ENCODE measurements around the gene ANKZF1.

Gene ANKZF1

GRCh38 chr2:219214141-219214540, 15.5 kb upstream of the ANKZF1 start:
- no peak overlapping the region for H3K27ac Mint-ChIP-seq
- no peak for DNase-seq (ENCODE audit: low spot score)
- H3K4me3 Mint-ChIP-seq: no peak overlapping the region
- H3K4me1 Mint-ChIP-seq (ENCODE audit: low read depth): peaks cover 31% of the 10 kb centered on the region
- no peaks in the 10 kb centered on the region for H3K27me3 Mint-ChIP-seq (ENCODE audit: low read depth)
- H3K36me3 Mint-ChIP-seq (ENCODE audit: low read depth): peaks cover 37% of the 10 kb centered on the region
- no peaks in the 10 kb centered on the region for H3K9me3 Mint-ChIP-seq

GRCh38 chr2:219214786-219215185, 14.8 kb upstream of the ANKZF1 start:
- Mint-ChIP-seq H3K36me3 (ENCODE audit: low read depth) (peaks cover 38% of the 10 kb centered on the region), H3K9me3 (no peaks in the 10 kb centered on the region), H3K27me3 (ENCODE audit: low read depth) (no peaks in the 10 kb centered on the region), H3K27ac (peak overlapping the region; percentile 45), H3K4me3 (no peak overlapping the region), H3K4me1 (ENCODE audit: low read depth) (peaks cover 28% of the 10 kb centered on the region)
- no peak for DNase-seq (ENCODE audit: low spot score)

DNA sequence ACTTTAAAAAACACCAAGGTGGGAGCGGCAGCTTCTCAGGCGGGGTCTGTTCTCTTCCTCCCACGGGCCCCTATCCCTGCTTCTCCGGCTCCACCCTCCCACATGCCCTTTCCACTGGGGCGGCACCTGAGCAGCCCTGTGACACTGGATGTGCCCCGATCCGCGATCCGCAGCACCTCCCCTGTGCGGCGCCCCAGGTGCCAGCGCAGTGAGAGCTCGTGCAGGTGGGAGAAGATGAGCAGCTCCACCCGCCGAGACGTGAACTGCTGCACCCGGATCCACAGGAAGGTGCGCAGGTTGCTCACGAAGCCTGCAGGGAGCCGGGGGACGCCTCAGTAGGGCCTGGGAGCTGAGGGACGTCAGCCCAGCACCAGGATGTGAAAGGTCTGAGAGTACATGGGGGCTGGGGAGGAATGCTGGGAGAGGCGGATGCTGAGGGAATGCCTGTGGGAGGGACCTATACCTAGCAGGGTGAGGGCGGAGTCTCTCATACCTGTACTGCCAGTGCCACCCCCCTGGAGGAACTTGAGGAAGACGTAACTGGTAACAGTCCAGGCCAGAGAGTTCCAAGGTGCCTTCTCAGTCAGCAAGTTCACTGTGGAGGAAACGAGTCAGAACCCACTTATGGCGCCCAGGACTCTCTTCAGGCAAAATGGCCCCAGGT, 13.6 kb upstream of the ANKZF1 start:
- Mint-ChIP-seq H3K27ac (no peak overlapping the region), H3K4me1 (ENCODE audit: low read depth) (peaks cover 27% of the 10 kb centered on the region), H3K4me3 (no peak overlapping the region)

GRCh38 chr2:219216535-219216915, 13.1 kb upstream of the ANKZF1 start:
- no peaks in the 10 kb centered on the region for H3K9me3 Mint-ChIP-seq

More for the DNA sequence above, 13.6 kb upstream of the ANKZF1 start:
- no peaks in the 10 kb centered on the region for H3K27me3 Mint-ChIP-seq (ENCODE audit: low read depth)
- no peak for DNase-seq (ENCODE audit: low spot score)
- peaks cover 39% of the 10 kb centered on the region for H3K36me3 Mint-ChIP-seq (ENCODE audit: low read depth)
- H3K9me3 Mint-ChIP-seq: no peaks in the 10 kb centered on the region

DNA sequence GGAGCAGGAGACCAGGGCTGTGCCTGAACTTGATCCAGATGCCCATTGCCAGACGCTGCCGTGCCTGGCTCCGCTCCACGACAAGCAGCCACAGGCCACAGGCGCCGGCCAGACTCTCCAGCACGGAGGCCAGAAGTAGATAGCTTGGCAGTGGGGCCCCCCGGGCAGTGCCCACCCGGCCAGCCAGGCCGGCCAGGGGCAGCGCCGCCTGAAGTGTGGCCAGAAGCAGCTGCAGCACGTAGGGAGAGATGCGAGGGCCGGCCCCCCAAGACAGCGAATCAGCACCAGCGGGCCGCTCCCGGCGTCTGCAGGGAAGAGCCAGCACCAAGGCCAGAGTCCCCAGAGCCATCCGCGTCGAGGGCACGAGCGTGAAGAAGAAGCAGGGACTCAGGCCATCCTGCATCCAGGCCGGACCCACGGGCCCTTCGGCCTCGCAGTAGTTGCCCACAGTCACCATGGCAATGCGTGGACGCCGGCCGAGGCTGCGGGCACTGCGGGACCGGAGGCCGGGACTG, 11.3 kb upstream of the ANKZF1 start:
- DNase-seq (ENCODE audit: low spot score): no peak
- H3K27me3 Mint-ChIP-seq (ENCODE audit: low read depth): no peaks in the 10 kb centered on the region
- peaks cover 40% of the 10 kb centered on the region for H3K36me3 Mint-ChIP-seq (ENCODE audit: low read depth)
- no peaks in the 10 kb centered on the region for H3K9me3 Mint-ChIP-seq
- H3K4me3 Mint-ChIP-seq: peak overlapping the region; percentile 86
- peak overlapping the region; percentile 86 for H3K27ac Mint-ChIP-seq
- peaks cover 23% of the 10 kb centered on the region for H3K4me1 Mint-ChIP-seq (ENCODE audit: low read depth)

More at GRCh38 chr2:219216535-219216915, 13.1 kb upstream of the ANKZF1 start:
- H3K27me3 Mint-ChIP-seq (ENCODE audit: low read depth): no peaks in the 10 kb centered on the region
- no peak for DNase-seq (ENCODE audit: low spot score)
- H3K27ac Mint-ChIP-seq: no peak overlapping the region
- peaks cover 23% of the 10 kb centered on the region for H3K4me1 Mint-ChIP-seq (ENCODE audit: low read depth)
- peak overlapping the region; percentile 86 for H3K4me3 Mint-ChIP-seq
- peaks cover 44% of the 10 kb centered on the region for H3K36me3 Mint-ChIP-seq (ENCODE audit: low read depth)

DNA sequence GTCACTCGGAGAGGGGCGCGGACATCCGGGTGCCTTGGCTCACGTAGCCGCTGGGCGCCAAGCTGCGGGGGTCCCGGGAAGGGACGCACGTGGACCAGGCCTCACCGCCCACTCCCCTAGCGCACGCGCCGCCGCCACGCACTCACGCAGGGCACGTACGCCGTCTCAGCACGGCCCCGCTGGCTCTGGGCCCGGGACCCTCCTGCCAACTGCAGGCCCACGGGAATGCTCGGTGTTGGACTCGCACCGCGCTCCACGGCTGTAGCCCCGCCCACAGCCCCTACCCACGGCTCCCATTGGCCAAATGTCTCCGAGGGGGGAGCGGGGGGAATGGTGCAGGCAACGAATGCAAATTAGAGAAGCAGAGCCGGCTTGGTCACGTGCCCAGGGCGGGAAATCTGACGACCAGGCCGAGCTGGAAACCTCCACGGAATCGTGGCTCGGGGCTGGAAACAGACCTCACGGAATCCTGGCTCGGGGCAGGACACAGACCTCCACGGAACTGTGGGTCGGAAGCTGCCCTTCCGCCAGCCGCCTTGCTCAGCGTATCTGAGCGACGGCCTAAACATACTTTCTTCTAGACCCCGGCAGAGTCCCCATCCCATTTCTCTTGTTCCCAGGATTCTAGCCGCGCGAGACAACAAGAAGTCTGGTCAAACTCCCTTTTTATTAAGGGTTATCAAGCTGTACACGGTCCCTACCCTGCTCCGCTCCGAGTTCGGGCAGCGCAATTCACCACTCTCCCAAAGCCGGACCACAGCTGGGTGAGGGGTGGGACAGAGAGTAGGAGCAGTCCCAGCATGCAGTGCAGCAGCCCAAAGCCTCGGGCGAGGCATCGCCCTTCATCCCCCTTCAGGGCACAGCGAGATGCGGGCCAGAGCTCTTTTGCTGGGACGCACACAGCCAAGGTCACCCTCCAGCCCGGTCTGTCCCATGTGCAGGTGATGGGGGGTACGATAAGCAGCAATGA, 10.6 kb upstream of the ANKZF1 start, which contains the start of gene ABCB6:
ABCB6 (minus strand) TSS at position 227 of the 970 bp plus-strand sequence. CDS start 285 bp downstream, outside the sequence.
- peak; percentile 84 for DNase-seq (ENCODE audit: low spot score)
- Mint-ChIP-seq H3K4me3 (peak within 1 kb of the TSS; percentile 86), H3K27ac (peak within 1 kb of the TSS; percentile 86), H3K9me3 (no peaks in the 10 kb centered on the region), H3K4me1 (ENCODE audit: low read depth) (peaks cover 23% of the 10 kb centered on the region), H3K36me3 (ENCODE audit: low read depth) (peaks cover 41% of the 10 kb centered on the region), H3K27me3 (ENCODE audit: low read depth) (no peaks in the 10 kb centered on the region)

- no peak for DNase-seq (ENCODE audit: low spot score)
- no peak overlapping the region for H3K4me3 Mint-ChIP-seq
These were observed 9.6 kb upstream of the ANKZF1 start for GRCh38 chr2:219219784-219220532.

GRCh38 chr2:219220652-219221402, 8.8 kb upstream of the ANKZF1 start:
- DNase-seq (ENCODE audit: low spot score): no peak
- Mint-ChIP-seq H3K4me1 (ENCODE audit: low read depth) (peaks cover 20% of the 10 kb centered on the region), H3K36me3 (ENCODE audit: low read depth) (peaks cover 50% of the 10 kb centered on the region), H3K27ac (no peak overlapping the region), H3K4me3 (no peak overlapping the region), H3K9me3 (no peaks in the 10 kb centered on the region), H3K27me3 (ENCODE audit: low read depth) (no peaks in the 10 kb centered on the region)

More at GRCh38 chr2:219219784-219220532, 9.6 kb upstream of the ANKZF1 start:
- H3K27ac Mint-ChIP-seq: no peak overlapping the region
- H3K27me3 Mint-ChIP-seq (ENCODE audit: low read depth): no peaks in the 10 kb centered on the region
- H3K4me1 Mint-ChIP-seq (ENCODE audit: low read depth): peaks cover 20% of the 10 kb centered on the region
- H3K36me3 Mint-ChIP-seq (ENCODE audit: low read depth): peaks cover 44% of the 10 kb centered on the region
- H3K9me3 Mint-ChIP-seq: no peaks in the 10 kb centered on the region

GRCh38 chr2:219221957-219222518, 7.6 kb upstream of the ANKZF1 start:
- H3K9me3 Mint-ChIP-seq: no peaks in the 10 kb centered on the region
- H3K4me3 Mint-ChIP-seq: no peak overlapping the region
- no peaks in the 10 kb centered on the region for H3K27me3 Mint-ChIP-seq (ENCODE audit: low read depth)
- H3K27ac Mint-ChIP-seq: no peak overlapping the region
- no peak for DNase-seq (ENCODE audit: low spot score)
- peaks cover 54% of the 10 kb centered on the region for H3K36me3 Mint-ChIP-seq (ENCODE audit: low read depth)
- peaks cover 18% of the 10 kb centered on the region for H3K4me1 Mint-ChIP-seq (ENCODE audit: low read depth)

- Mint-ChIP-seq H3K27ac (no peak overlapping the region), H3K9me3 (no peaks in the 10 kb centered on the region), H3K4me3 (no peak overlapping the region), H3K36me3 (ENCODE audit: low read depth) (peaks cover 53% of the 10 kb centered on the region), H3K4me1 (ENCODE audit: low read depth) (peaks cover 24% of the 10 kb centered on the region), H3K27me3 (ENCODE audit: low read depth) (no peaks in the 10 kb centered on the region)
- no peak for DNase-seq (ENCODE audit: low spot score)
These were observed 5.6 kb upstream of the ANKZF1 start for GRCh38 chr2:219223831-219224610.

GRCh38 chr2:219225350-219225749, 4.3 kb upstream of the ANKZF1 start:
- no peak overlapping the region for H3K4me3 Mint-ChIP-seq
- no peaks in the 10 kb centered on the region for H3K27me3 Mint-ChIP-seq (ENCODE audit: low read depth)
- H3K27ac Mint-ChIP-seq: no peak overlapping the region
- no peaks in the 10 kb centered on the region for H3K9me3 Mint-ChIP-seq
- no peak for DNase-seq (ENCODE audit: low spot score)
- peaks cover 19% of the 10 kb centered on the region for H3K4me1 Mint-ChIP-seq (ENCODE audit: low read depth)
- peaks cover 52% of the 10 kb centered on the region for H3K36me3 Mint-ChIP-seq (ENCODE audit: low read depth)
